GM21576 (cell line): Measurements from ENCODE around the gene DAZL.

ENCODE experiments used
- ATAC-seq: cut with Tn5 transposase; IDR thresholded peaks from one replicate; pipeline ENCODE4 v1.9.1; 2021; ENCODE audit warnings: mild to moderate bottlenecking, moderate library complexity; ENCODE audit not compliant: unreplicated experiment

Gene DAZL

DNA sequence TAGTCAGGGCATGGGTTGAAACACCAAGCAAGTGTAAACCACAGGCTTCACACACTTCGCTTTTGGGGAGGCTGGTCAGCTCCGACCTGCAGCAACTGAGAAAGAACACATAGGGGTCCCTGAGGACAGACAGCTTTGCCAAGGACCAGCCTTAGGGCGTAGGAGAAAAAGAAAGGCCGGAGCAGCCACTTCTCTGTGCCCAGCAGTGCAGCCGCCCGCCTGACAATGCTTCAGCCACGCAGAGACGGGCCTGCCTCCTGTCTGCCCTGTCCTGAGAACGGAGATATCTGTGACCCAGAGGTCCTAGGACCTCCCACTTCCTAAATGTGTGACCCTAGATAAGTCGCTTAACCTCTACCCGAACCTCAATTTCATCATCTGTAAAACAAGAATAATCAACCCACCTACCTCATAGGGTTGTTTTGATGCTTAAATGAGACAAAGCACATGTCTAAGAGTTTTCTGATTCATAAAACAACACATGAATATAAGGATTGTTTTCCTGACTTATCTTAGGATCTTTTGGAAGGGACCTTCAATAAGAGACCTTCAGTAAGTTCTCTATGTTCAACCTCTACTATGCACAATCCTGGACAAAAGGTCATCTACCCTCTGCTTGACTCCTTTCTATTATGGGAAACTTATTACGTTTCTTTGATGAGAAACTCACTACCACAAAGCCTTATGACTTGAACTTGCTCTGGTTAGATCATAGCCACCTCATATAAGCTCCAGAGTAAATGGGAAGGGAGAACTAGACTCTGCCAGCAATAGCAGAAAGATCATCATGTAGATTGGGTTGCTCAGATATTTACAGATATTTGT is 58.8 kb downstream of the DAZL start:
- ATAC-seq = no peak

DNA sequence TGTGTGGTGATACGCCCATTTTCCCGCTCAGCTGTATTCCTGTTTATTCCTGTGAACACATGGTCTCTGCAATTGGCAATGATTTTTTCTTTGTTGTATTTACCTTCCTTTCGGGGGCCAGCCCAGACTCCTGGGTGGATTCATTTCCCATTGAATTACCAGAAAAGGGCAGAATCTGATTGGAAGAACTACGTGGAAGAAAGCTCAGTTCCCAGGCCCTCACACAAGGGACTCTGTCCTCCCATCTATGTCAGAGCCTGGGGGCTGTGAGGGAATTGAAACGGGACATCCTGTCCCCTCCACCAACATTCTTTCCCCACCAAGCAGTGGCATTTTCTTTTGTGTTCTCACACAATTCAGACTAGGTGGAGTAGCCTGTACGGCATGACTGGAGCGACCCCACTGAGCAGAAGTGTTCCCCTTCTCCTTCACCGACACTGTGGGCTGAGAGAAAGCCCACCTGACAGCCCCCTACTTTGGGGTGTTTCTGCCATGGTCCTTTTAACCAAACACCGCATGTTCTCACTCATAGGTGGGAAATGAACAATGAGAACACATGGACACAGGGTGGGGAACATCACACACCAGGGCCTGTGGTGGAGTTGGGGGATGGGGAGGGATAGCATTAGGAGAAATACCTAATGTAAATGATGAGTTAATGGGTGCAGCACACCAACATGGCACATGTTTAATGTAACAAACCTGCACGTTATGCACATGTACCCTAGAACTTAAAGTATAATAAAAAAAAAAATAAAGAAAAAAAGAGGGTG is 59.6 kb downstream of the DAZL start:
- no peak for ATAC-seq

DNA sequence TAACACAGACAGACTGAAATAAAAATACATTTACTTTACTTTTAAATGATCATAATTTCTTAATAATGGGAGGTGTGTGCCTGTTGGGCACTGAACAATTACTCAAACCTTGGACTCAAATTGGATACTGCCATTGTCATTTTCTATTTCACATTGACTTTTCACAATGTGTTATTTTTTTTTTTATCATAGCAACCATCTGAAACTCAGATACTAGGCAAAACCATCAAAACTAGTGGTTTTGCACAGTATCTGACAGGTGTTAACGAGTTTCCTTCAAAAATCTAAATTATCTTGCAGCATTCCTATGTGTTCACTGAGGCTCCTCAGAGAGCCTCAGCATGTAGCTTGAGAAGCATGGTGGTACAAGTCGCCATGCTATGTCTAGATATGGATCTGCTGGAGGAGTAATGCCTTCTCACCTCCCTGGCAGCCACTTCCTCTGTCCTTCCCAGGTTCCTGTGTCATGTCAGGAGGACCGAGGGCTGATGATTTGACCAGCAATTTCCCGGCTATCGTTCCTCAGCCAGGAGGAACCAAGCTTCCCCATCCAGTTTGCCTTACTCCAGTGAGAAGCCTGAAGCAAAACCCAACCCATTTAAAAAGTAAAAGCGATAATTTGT is 61.9 kb downstream of the DAZL start:
- no peak for ATAC-seq

DNA sequence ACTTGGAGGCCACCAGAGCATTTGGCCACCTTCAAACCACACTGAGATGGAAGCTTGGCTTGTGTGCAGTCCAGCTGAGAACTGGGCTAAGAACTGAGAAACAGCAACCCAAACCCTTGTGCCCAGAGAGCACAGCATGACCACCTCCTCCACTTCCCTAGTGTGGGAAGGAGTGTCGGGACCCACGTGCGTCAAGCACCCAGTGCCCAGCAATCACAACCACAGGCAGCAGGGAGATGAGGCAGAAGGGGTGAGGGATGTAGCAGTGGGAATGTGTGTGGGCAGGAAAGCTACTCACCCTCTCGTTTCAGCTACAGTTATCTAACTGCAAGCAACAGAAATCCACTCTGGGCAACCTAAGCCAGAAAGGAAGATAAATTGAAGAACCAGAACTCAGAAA is 66.7 kb downstream of the DAZL start:
- no peak for ATAC-seq

DNA sequence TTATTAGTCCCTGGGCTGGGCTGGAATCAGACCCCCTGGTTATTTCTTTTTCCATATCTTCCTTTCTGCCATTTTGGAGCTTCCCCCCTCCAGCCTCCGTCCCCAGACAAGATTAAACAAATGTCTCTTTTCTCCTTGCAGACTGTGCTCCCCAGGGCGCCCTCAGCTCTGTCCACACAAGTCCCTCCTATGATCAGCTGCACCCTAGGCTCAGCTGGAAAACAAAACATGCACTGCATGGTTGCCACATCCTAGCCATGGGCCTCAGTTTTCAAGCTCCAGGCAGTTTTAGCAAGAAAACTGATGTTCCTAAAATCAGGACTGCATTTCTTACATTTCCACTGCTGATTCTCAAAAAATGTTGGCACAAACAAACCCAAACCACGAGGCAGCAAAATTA is 68.2 kb downstream of the DAZL start:
- ATAC-seq = no peak
